Measurements from ENCODE around the gene KRTAP10-8. TPM values are rescaled to one million over a fixed set of nuclear protein-coding genes. Genes with fewer than 3 reads are reported as not detected.
"Not testable (repeated sequence)": the region's sequence is repeated elsewhere in the genome, so short reads cannot be mapped to it uniquely, and the experiment has no call there.

The KRTAP10-8 gene
- total and polyA plus RNA-seq, 4 donors, result not detected

DNA sequence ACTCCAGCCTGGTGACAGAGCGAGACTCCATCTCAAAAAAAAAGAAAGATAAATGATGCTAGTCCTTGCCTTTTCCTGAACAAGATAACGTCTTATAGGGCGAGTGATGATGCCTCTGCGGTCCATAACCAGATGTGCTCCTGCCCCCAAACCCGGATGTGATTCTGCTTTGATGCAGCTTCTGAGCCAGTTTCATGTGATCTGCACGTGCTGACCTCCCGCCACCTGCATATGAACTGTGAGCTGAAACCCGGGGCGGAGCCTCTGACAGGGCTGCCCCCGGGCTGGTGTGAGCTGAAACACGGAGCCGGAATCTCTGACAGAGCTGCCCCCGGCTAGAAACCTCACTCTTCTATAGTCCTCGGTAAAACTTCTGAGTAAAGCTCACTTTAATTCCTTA, 41.2 kb downstream of the KRTAP10-8 start:
- no peaks in the 10 kb centered on the region for H3K4me1 ChIP-seq (ENCODE audit: control insufficient read depth, insufficient read depth, low read length)
- H3K4me3 ChIP-seq (ENCODE audit: low read depth, low read length), result no peak overlapping the region
- H3K36me3 ChIP-seq (ENCODE audit: control insufficient read depth, insufficient read depth, low read length), result no peaks in the 10 kb centered on the region
- no peaks in the 10 kb centered on the region for H3K9me3 ChIP-seq (ENCODE audit: control insufficient read depth, insufficient read depth, low read length)
- no peaks in the 10 kb centered on the region for H3K27me3 ChIP-seq (ENCODE audit: control insufficient read depth, insufficient read depth, low read length)
- no peak overlapping the region for H3K27ac ChIP-seq (ENCODE audit: low read depth, low read length)
- WGBS (ENCODE audit: insufficient coverage), result 68% methylated on average over 12 of the region's 14 CpGs
- DNase-seq (ENCODE audit: low read depth in 4 of 6, low spot score in 6 of 6), result no peak

DNA sequence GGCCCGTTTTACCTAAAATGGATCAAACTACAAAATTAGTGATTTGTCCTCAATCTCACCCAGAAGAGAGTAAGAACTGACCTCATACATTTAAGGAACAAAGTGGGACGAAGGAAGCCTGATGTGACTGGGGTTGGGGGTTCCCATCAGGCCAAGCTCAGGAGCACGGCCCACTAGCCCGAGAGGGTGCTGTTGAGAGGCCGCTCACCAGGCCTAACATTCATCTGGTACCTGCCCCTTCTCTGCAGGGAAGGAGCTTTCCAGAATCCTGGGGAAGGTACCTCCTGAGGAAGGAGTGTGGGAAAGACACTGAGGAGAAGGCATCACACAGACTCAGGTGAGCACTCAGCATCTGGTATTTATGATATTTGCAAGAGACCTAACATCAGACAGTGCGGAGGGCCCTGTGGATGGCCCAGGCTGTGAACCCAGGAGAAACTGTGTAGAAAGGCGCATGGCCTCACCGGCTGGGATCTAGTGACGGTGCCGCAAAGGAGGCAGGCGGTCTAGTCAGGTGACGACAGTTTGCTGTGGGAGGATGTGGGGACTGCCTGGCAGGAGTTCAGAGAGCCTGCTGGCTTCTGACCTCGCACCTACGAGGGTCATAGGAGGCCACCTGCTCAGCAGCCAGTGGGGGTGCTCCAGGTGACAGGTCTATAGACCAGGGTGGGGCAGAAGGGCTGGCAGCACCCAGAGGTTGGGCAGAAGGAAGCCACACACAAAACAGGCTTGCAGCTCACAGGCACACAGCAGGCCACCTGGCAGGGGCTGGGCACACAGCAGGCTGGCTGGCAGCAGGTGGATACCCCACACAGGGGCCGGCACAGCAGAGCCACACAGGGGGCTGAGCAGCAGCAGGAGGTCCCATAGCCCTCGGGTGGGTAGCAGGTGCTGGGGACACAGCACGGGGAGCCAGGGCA, 42.0 kb downstream of the KRTAP10-8 start:
- Histone ChIP-seq H3K4me3 (ENCODE audit: low read depth, low read length) (no peak overlapping the region), H3K36me3 (ENCODE audit: control insufficient read depth, insufficient read depth, low read length) (no peaks in the 10 kb centered on the region), H3K27ac (ENCODE audit: low read depth, low read length) (no peak overlapping the region), H3K9me3 (ENCODE audit: control insufficient read depth, insufficient read depth, low read length) (no peaks in the 10 kb centered on the region), H3K27me3 (ENCODE audit: control insufficient read depth, insufficient read depth, low read length) (no peaks in the 10 kb centered on the region), H3K4me1 (ENCODE audit: control insufficient read depth, insufficient read depth, low read length) (no peaks in the 10 kb centered on the region)
- WGBS (ENCODE audit: insufficient coverage), result 78% methylated on average over 15 of the region's 17 CpGs
- DNase-seq (ENCODE audit: low read depth in 4 of 6, low spot score in 6 of 6), result no peak

DNA sequence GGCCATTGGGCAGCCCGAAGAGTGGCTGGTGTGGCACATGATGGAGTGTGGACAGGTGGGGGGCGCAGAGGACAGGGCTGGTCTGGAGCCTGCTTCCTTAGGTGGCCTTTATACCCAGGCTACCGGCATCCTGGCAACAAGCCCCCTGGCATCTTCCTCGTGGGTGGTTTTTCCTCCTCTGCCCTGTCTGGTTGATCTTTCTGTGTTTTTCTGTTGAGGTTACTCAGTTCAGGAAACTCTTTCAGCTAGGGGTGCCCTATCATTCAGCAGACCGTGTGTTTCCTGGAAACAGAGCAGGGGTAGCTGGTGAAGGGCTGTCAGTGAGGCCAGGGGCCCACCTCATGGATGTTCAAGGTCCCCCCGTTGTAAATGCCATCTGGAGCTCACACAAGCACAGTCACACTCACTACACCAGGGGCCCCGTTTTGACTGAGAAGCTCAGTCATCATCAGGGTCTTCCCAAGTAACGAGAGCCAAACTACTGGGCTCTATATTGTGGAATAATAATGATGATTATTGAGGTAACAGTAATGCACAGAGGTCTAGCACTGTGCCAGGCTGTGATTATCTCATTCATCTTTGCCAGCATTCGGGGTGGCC, 42.8 kb downstream of the KRTAP10-8 start, which contains the start of gene KRTAP12-4:
Gene KRTAP12-4, minus strand, starts transcription at position 84 of the 600 bp plus-strand sequence. Its CDS starts 45 bp downstream, at position 39.
- no peaks in the 10 kb centered on the region for H3K9me3 ChIP-seq (ENCODE audit: control insufficient read depth, insufficient read depth, low read length)
- H3K27ac ChIP-seq (ENCODE audit: low read depth, low read length), result no peak within 1 kb of the TSS
- H3K4me1 ChIP-seq (ENCODE audit: control insufficient read depth, insufficient read depth, low read length), result no peaks in the 10 kb centered on the region
- DNase-seq (ENCODE audit: low read depth in 4 of 6, low spot score in 6 of 6), result no peak
- WGBS (ENCODE audit: insufficient coverage), result 63% methylated on average over 5 of the region's 9 CpGs
- H3K27me3 ChIP-seq (ENCODE audit: control insufficient read depth, insufficient read depth, low read length), result no peaks in the 10 kb centered on the region
- H3K36me3 ChIP-seq (ENCODE audit: control insufficient read depth, insufficient read depth, low read length), result no peaks in the 10 kb centered on the region
- no peak within 1 kb of the TSS for H3K4me3 ChIP-seq (ENCODE audit: low read depth, low read length)

DNA sequence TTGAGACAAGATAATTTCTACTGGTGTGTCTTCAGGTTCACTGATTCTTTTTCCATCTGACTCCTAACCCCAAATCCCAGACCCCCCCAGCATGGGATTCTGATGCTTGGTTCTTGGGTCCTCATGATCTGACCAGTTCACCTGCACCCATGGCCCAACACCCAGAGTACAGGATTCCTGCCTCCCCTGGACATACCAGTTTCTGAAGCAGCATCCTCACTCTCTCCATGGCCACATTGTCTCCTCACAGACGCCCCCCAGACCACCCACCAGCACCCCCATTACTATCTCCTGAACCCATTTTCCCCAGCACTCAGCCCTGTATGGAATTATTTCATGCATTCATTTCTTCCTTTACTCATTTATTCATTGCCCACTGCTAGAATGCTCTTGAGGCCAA, 45.0 kb downstream of the KRTAP10-8 start:
- Histone ChIP-seq H3K4me1 (ENCODE audit: control insufficient read depth, insufficient read depth, low read length) (no peaks in the 10 kb centered on the region), H3K36me3 (ENCODE audit: control insufficient read depth, insufficient read depth, low read length) (no peaks in the 10 kb centered on the region), H3K9me3 (ENCODE audit: control insufficient read depth, insufficient read depth, low read length) (no peaks in the 10 kb centered on the region), H3K27me3 (ENCODE audit: control insufficient read depth, insufficient read depth, low read length) (no peaks in the 10 kb centered on the region), H3K27ac (ENCODE audit: low read depth, low read length) (no peak overlapping the region), H3K4me3 (ENCODE audit: low read depth, low read length) (no peak overlapping the region)
- DNase-seq (ENCODE audit: low read depth in 4 of 6, low spot score in 6 of 6), result no peak
- 80% methylated on average over 1 of the region's 1 CpG for WGBS (ENCODE audit: insufficient coverage)

DNA sequence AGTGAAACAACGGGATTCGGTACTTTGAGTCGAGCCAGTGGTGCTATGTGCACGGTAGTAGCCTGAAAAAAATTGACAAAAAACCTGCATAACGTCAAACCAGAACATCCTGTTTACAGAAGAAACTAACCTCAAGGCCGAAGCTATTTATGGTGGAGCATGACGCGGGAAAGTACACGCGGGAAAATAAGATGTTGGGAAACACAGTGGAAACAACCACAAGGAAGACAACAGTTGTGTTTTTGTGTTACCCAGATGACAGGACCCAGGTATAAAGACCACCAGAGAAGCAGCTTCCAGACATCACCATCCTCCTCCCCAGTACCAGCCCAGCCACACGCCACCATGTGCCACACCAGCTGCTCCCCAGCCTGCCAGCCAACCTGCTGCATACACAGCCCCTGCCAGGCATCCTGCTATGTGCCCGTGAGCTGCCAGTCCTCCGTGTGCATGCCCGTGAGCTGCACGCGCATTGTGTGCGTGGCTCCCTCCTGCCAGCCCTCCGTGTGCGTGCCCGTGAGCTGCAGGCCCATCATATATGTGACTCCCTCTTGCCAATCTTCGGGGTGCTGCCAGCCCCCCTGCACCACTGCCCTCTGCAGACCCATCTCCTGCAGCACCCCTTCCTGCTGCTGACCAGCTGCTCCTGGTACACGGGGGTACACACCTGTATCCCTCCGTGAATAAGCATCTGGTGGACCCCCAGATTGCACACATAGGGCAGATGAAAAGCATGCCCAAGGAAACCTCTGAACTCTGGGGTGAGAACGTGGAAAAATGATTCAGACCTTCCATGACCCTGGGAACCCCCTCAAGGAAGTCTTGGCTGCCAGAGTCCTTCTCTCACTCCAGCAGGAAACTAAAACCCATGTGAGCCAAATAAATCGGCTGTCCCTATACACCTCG, 46.0 kb downstream of the KRTAP10-8 start, which contains the start of gene KRTAP12-3:
Gene KRTAP12-3, plus strand, starts transcription at position 298 of the 906 bp plus-strand sequence. Its CDS starts 48 bp downstream, at position 346.
- Histone ChIP-seq H3K4me3 (ENCODE audit: low read depth, low read length) (no peak within 1 kb of the TSS), H3K27ac (ENCODE audit: low read depth, low read length) (no peak within 1 kb of the TSS), H3K4me1 (ENCODE audit: control insufficient read depth, insufficient read depth, low read length) (no peaks in the 10 kb centered on the region), H3K27me3 (ENCODE audit: control insufficient read depth, insufficient read depth, low read length) (no peaks in the 10 kb centered on the region), H3K36me3 (ENCODE audit: control insufficient read depth, insufficient read depth, low read length) (no peaks in the 10 kb centered on the region), H3K9me3 (ENCODE audit: control insufficient read depth, insufficient read depth, low read length) (no peaks in the 10 kb centered on the region)
- no peak for DNase-seq (ENCODE audit: low read depth in 4 of 6, low spot score in 6 of 6)
- 91% methylated on average over 19 of the region's 26 CpGs for WGBS (ENCODE audit: insufficient coverage)

DNA sequence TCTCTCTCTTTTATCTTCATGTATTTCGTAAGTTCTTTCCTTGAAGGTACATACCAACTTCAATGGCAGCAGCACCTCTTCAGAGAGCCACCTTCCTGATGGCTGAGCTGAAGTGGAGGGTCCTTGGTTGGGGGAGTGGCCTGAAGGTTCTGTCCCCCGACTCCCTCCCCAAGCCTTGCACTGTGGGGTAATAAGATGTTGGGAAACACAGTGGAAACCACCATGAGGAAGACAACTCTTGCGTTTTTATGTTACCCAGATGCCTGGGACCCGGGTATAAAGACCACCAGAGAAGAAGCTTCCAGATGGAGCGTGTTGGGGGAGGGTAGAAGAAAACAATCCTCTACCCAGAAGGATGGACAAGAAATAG, 46.6 kb downstream of the KRTAP10-8 start:
- H3K27ac ChIP-seq (ENCODE audit: low read depth, low read length), result no peak overlapping the region
- WGBS (ENCODE audit: insufficient coverage), result 100% methylated on average over 1 of the region's 5 CpGs
- no peaks in the 10 kb centered on the region for H3K4me1 ChIP-seq (ENCODE audit: control insufficient read depth, insufficient read depth, low read length)
- no peaks in the 10 kb centered on the region for H3K9me3 ChIP-seq (ENCODE audit: control insufficient read depth, insufficient read depth, low read length)
- no peaks in the 10 kb centered on the region for H3K27me3 ChIP-seq (ENCODE audit: control insufficient read depth, insufficient read depth, low read length)
- no peak overlapping the region for H3K4me3 ChIP-seq (ENCODE audit: low read depth, low read length)
- no peaks in the 10 kb centered on the region for H3K36me3 ChIP-seq (ENCODE audit: control insufficient read depth, insufficient read depth, low read length)
- DNase-seq (ENCODE audit: low read depth in 4 of 6, low spot score in 6 of 6), result no peak

DNA sequence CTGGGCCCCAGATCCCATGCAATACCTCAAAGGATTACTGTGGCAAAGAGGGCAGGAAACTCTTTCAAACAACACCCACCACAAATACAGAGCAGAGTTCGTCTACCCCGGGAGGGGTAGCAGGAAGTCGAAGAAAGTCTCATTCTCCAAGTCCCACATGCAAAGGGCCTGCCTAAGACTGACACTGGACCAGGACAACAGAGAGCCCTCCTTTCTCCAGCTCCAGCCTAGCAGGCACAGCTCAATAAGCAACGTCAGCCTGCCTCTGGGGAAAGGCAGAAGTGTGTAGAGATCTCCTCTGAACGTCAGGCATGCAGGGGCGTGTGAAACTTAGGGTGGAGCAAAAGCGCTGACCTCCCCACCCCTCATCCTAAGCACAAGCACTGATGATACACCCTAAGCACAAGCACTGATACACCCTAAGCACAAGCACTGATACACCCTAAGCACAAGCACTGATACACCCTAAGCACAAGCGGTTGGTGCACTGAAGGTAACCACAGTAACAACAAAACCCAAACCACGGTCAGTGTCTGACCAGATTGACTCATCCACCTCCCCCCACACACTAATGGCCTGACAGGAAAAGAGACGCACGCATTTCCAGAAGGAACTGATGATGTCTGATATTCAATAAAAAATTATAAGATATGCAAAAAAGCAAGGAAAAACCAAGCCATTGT, 47.2 kb downstream of the KRTAP10-8 start:
- H3K4me3 ChIP-seq (ENCODE audit: low read depth, low read length), result no peak overlapping the region
- 58% methylated on average over 4 of the region's 11 CpGs for WGBS (ENCODE audit: insufficient coverage)
- H3K27me3 ChIP-seq (ENCODE audit: control insufficient read depth, insufficient read depth, low read length), result no peaks in the 10 kb centered on the region
- no peaks in the 10 kb centered on the region for H3K4me1 ChIP-seq (ENCODE audit: control insufficient read depth, insufficient read depth, low read length)
- H3K9me3 ChIP-seq (ENCODE audit: control insufficient read depth, insufficient read depth, low read length), result no peaks in the 10 kb centered on the region
- H3K27ac ChIP-seq (ENCODE audit: low read depth, low read length), result no peak overlapping the region
- no peak for DNase-seq (ENCODE audit: low read depth in 4 of 6, low spot score in 6 of 6)
- no peaks in the 10 kb centered on the region for H3K36me3 ChIP-seq (ENCODE audit: control insufficient read depth, insufficient read depth, low read length)

DNA sequence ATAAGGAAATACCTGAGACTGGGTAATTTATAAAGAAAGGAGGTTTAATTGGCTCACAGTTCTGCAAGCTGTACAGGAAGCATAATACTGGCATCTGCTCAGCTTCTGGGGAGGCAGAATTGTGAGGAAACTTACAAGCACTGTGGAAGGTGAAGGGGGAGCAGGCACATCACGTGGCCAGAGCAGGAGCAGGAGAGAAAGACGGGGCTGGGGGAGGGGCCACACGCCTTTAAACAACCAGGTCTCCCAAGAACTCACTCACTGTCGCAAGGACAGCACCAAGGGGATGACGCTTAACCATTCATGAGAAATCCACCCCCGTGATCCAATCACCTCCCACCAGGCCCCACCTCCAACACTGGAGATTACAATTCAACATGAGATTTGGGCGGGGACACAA, 49.7 kb downstream of the KRTAP10-8 start:
- H3K27me3 ChIP-seq (ENCODE audit: control insufficient read depth, insufficient read depth, low read length); H3K27ac ChIP-seq (ENCODE audit: low read depth, low read length); H3K4me3 ChIP-seq (ENCODE audit: low read depth, low read length); DNase-seq (ENCODE audit: low read depth in 4 of 6, low spot score in 6 of 6); H3K9me3 ChIP-seq (ENCODE audit: control insufficient read depth, insufficient read depth, low read length); H3K36me3 ChIP-seq (ENCODE audit: control insufficient read depth, insufficient read depth, low read length); H3K4me1 ChIP-seq (ENCODE audit: control insufficient read depth, insufficient read depth, low read length): not testable (repeated sequence)
- 53% methylated on average over 5 of the region's 7 CpGs for WGBS (ENCODE audit: insufficient coverage)

Measured in spinal cord (tissue), 10 donors.